ENCODE measurements around the gene BST2.

DNA sequence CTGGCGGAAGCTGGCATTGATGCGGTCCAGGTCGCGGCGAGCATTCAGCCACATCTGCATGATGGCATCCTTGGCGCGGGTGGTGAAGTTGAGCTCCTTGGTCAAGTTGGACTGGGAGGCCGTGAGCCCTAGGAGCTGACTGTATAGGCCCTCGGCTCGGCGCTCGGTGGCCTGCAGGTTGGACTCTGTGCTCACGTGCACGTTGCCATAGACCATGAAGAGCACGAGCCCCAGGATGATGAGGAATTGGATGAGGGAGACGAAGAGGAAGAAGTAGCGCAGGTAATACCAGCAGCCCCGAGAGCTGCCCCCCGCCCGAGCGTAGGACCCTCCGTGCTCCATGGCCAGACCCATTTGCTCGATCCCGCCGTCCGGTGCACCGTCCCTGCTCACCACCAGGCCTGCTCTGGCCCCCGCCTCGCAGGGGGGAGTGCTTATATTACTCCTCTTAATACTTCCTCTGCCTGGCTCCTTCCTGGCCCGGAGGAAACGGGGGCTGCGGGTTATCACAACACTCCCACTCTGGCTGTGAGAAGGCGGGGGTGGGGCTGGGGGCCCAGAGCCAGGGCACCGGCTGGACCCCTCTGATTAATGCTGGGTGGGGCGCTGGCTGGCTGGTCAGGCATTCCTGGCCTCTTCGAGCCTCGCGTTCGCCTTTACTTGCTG lies 28.4 kb downstream of the BST2 start, which contains the start of gene PLVAP:
- TF ChIP-seq, protein P1, sequence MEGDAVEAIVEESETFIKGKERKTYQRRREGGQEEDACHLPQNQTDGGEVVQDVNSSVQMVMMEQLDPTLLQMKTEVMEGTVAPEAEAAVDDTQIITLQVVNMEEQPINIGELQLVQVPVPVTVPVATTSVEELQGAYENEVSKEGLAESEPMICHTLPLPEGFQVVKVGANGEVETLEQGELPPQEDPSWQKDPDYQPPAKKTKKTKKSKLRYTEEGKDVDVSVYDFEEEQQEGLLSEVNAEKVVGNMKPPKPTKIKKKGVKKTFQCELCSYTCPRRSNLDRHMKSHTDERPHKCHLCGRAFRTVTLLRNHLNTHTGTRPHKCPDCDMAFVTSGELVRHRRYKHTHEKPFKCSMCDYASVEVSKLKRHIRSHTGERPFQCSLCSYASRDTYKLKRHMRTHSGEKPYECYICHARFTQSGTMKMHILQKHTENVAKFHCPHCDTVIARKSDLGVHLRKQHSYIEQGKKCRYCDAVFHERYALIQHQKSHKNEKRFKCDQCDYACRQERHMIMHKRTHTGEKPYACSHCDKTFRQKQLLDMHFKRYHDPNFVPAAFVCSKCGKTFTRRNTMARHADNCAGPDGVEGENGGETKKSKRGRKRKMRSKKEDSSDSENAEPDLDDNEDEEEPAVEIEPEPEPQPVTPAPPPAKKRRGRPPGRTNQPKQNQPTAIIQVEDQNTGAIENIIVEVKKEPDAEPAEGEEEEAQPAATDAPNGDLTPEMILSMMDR (IDR thresholded peaks at IDR 0.05; ENCODE audit: insufficient read depth, low read length, poor library complexity, severe bottlenecking), result no peak
- TF ChIP-seq EZH2phosphoT487 (conservative IDR thresholded peaks at IDR 0.05; ENCODE audit: low read length), result no peak
